ENCODE measurements around the gene HMGN2. TPM values are rescaled to one million over a fixed set of nuclear protein-coding genes. Genes with fewer than 3 reads are reported as not detected.

The HMGN2 gene
- total and polyA plus RNA-seq, 2 of the 13 experiments (the other 11 are each of a cell fraction or from before 2014, with no cell fraction given): 63.4 to 343 TPM

- TF ChIP-seq MNT (IDR thresholded peaks at IDR 0.05) (no peak), ZNF547 (CRISPR knock-in tag; IDR thresholded peaks at IDR 0.05) (no peak), AGO1 (IDR thresholded peaks at IDR 0.05; ENCODE audit: low read depth, low read length, poor library complexity, severe bottlenecking) (peak; percentile 96), ZNF432 (CRISPR knock-in tag; IDR thresholded peaks at IDR 0.05; ENCODE audit: borderline replicate concordance) (no peak), ATAD3A (CRISPR knock-in tag; IDR thresholded peaks at IDR 0.05) (no peak), ZNF318 (CRISPR knock-in tag; IDR thresholded peaks at IDR 0.05) (no peak), ZNF264 (CRISPR knock-in tag; IDR thresholded peaks at IDR 0.05) (no peak), RNF219 (CRISPR knock-in tag; IDR thresholded peaks at IDR 0.05) (no peak)
- TF ChIP-seq, protein P1, sequence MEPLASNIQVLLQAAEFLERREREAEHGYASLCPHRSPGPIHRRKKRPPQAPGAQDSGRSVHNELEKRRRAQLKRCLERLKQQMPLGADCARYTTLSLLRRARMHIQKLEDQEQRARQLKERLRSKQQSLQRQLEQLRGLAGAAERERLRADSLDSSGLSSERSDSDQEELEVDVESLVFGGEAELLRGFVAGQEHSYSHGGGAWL (CRISPR knock-in tag; IDR thresholded peaks at IDR 0.05): no peak
- TF ChIP-seq, protein P2, sequence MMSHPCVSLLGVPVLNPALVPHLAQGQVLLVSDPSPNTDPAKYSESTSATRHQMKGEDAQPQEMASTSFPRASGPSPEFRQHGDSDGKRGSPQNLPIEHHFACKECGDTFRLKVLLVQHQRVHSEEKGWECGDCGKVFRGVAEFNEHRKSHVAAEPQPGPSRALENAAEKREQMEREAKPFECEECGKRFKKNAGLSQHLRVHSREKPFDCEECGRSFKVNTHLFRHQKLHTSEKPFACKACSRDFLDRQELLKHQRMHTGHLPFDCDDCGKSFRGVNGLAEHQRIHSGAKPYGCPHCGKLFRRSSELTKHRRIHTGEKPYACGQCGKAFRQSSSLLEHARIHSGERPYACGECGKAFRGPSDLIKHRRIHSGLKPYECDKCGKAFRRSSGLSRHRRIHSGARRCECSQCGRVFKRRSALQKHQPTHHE (CRISPR knock-in tag; IDR thresholded peaks at IDR 0.05; ENCODE audit: borderline replicate concordance): no peak
Observed at GRCh38 chr1:26471498-26472319, 531 bp upstream of the HMGN2 start (continued).

All from HepG2 (cell line).